Activated CD4-positive, CD25-positive, alpha-beta regulatory T cell (primary cell): ENCODE measurements around the gene SLC7A9.

Experiments
- DNase-seq, 4 experiments: peaks; one replicate each; lab custom pipeline; 2025; lab: John Stamatoyannopoulos, UW

Gene SLC7A9

DNA sequence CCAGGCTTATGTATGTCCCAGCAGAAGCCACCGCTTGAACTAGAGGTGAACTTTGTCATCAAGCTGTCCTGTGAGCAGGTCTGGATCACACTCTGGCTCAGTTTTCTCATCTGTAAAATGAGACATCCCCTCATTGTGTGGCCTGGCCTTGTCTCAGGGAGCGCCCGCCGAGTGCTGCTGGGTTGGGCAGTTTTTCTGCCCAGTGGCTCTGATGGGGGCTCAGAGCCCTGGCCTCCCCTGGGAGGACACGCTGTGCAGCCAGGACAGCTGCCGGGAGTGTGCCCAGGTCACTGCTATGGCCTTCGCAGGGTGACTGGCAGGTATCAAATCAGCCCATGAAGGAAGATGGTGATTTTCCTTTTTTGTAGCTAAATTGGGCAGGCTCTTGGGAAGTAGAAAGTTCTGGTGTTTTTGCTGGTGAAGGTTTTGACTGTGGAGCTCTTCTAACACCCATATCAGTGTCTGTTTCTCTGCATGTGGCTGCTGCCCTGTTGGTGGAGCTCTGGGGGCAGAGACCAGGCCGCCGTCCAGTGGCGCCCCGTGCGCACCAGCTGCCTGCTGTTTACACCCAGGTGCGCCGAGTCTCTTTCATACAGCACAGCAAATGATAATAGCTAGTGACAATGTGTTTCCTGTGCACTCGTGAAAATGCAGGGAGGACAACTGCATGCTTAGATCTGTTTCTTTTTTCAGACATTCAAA is 40.8 kb downstream of the SLC7A9 start:
- no peak for DNase-seq

DNA sequence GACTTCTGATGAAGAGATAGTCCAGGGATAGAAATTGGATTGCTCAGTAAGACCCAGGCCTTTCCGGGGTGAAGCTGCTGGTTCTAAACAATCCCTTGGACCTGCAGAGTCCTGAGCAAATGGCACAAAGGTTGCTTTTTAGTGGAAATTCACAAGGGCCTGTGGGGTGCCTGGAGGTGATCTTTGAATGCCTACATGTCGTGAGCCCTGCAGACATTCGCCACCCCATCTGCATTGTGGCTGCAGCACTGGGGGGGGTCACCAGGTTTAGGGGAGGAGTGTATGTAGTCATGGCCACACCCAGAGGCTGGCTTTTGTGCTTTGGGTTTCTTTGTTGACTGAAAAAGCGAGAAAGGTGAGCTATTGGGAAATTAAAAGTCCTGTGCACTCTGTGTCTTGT is 41.4 kb downstream of the SLC7A9 start:
- DNase-seq: no peak

DNA sequence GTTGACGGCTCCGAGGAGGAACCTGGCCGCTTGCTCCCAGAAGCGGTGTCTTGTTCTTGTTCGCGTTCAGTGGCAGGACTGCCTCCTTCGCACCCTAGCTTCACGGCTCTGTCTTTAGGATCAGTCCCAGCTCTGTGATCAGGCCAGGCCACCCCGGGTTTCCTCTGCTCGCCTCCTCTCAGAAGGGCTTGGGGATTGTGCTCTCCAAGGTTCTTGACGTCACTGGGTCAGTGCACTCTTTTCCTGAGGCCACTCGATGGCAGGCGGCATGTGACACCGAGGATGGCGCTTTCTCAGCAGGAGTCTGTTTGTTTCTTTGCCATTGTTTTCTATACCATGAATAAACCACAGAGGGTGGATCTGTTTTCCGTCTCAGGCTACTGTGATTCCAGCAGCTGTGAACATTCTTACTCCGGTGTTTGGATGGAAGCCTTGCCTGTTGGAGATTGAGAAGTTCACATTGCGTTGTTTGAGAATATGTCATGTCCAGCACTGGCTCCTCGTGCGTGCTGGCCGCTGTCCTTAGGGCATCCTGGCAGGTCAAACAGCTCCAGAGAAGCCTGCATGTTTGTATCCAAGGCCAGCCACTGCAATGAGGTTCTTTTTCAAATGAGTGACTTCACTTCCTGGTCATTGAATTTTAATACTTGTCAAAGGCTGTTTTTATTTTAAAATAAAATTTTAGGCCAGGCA is 44.5 kb downstream of the SLC7A9 start:
- no peak for DNase-seq

DNA sequence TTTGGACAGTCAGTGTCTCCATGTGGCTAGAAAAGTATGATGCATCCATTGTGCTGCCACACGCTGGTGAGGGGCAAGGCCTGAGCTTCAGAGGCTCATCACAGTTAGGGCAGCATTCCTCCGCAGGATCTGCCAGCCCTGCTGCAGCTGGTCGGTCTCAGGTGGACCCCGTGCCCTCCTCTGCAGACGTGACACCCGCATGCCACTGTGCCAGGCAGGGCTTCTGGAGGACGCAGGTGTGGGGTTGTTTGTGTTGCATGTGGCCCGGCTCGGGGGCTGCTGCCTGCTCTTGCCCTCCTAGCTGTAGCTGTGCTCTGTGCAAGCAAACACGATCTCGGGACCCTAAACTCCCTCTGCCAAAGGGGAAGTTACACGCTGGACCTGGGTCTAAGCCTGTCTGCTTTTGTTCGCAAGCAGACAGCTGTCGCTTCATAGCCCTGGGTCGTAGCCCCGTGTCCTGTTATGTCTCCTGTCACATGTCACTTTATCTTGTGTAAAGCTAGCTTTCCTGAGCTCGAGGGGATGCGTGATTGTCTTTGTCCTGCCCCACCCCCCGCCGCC is 45.3 kb downstream of the SLC7A9 start:
- DNase-seq: no peak

DNA sequence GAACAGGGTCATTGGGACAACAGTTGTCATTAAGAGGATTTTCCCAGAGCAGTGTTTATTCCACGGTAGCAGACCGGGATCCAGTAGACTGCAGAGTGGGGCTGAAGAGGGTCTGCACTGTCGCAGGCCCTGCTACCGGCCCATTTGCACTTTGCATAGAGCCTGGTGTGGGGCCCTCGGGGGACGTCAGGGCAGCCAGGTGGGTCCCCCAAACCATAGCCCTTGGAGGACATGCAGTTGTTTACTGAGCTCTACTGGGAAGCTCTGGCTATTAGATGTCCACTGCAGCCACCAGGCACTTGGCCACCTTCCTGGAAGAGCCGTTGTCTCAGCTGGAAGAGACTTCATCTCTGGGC is 45.8 kb downstream of the SLC7A9 start:
- no peak for DNase-seq

DNA sequence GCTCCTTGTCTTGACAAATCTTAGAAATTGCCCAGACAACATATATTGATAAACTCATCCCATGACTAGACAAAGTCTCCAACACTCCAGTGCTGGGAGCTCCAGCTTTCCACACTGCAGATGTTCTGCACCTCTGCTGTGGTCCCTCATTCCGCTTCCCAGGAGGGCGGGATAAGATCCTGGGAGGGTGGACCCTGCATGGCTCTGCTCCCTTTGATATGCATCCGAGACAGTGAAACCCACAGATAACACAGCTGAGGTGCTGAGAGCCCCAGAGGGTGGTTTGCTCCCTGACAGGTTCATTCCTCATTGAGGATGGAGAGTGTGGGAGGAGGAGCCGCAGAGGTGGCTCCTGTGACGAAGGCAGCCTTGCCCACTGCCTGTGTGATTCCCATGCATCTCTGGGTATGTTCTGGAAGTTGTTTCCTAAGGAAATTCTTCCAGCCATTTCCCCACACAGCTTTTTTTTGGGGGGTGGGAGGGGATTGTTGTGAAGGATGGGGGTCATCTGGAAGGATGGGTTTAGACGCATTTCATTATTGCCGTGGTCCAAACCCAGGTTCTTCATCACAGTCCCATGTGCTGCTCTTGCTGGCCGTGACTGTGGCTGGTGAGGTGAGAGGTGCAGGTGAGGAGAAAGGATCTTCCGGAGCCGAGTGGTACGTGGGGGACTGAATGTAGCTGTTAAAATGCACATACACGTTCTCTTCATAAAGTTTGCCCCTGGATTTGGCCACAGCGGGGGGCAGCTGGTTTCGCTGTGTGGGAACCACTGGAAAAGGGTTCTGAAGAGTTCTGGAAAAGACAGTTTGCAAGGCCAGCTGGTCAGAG is 46.4 kb downstream of the SLC7A9 start:
- DNase-seq: no peak

DNA sequence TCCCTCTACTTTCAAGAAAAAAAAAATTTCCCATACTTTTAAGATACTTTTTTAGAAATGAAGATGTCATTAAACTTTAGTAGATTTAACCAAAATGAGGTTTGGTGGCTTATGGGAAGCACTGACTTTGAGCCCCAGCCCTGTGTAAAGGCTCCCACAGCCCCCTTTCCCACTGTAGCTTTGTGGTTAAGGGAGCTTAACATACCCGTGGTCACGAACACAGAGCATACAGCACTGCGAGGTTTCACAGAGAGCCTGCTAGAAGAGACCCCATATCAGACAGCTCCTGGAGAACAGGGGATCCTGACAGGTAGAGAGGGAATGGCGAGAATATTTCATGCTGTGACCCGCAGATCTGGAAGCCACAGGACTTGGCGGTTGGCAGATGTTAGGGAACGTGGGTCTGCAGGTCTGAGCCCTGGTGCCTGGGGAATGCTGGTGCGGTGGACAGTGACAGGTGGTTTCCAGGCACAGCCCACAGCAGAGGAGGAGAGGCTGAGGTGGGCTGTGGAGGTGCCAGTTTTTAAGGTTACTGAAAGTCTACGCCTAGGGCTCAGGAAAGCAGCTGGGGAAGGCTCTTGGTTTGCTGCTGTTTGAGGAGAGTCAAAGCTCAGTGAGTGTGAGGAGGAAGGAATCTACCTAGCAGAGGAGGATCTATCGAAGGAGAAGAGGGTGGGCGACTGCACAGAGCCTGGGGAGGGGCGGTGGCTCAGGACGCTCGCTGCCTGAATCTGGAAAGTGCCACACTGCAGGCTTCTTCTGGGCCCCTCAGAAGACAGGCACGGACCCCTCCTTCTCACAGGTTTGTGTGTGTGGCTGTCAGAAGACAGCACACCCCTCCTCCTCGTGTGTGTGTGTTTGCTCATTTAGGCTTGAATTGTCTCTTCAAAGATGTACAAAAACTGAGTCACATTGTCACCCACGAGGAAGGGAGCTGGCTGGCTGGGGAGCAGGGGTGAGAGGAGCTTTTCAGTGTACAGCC is 49.9 kb downstream of the SLC7A9 start:
- DNase-seq: no peak

DNA sequence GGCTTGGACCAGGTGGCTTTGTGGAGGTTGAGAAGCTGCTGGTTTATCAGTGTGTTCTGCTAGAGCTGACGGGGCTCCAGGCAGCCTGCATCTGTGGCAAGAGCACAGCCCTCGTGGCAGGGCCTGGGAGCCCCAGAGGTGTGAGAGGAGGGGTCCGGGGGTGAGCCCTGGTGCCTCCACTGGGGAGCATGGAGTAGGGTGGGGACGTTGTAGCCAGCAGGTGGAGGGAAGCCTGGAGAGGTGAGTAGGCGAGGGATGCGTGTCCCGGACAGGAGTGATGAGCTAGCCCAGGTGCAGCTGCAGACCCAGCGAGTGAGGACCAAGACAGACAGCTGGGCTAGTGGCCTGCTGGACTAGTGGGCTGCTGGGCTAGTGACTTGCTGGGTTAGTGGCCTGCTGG is 51.0 kb downstream of the SLC7A9 start:
- DNase-seq: no peak

DNA sequence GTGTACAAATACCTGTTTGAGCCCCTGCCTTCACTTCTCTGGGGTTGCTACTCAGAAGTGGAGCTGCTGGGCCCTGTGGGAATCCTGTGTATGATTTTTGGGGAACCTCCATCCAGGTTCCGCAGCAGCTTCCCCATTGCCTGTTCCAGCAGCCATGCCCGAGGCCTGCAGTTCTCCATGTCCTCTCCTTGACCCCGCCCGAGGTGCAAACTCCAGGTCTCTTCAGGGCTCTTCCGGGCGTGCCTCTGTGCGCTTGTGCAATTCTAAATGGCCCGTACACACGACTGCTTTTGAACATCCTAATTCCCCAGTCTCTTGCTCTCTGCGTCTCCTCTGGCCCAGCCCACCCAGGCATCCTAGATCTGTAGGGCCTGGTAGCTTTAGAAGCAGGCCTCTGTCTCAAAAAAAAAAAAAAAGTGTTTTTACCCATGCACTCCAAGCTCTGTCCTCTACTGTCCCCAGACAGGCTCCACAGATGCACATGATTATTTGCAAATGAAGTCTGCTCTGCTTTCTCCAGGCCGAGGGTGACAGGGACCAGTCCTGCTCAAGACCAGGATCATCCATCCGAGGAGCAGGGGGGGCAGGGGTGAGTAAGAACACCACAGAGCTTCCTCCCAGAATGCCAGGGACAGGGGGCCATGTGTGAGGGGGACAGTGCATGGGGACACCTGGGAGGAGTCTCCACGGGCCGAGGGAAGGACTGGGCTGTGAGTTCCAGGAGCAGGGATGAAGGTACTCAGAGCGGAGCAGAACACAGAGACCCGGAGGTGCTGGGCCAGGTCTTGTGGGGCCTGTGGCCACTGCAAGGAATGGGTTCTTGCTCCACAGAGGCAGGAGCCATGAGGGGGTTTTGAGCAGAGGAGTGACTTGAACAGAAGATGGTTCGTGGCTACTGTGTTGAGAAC is 51.7 kb downstream of the SLC7A9 start:
- no peak for DNase-seq

DNA sequence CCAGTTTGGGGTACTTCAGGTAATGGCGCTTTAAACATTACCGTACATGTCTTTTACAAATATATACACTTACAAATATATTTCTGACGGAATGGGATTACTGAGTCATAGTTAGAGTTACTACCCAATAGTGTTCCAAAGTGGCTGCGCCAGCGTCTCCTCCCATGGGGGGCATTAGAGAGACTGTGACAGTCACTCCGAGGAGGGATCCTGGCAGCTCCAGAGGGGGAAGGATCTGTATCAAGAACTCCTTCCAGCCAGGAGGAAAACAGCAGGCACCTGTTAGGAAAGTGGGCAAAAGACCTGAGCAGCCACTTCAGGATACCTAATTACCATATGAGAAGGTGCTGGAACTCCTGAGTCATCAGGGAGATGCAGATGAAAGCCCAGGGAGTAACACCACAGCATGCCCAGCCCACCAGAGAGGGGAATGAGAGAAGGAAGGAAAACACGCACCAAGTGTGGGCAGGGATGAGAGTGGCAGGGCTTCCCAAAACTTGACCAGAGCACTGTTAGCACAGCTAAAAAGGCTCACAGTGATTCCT is 52.9 kb downstream of the SLC7A9 start:
- no peak for DNase-seq

DNA sequence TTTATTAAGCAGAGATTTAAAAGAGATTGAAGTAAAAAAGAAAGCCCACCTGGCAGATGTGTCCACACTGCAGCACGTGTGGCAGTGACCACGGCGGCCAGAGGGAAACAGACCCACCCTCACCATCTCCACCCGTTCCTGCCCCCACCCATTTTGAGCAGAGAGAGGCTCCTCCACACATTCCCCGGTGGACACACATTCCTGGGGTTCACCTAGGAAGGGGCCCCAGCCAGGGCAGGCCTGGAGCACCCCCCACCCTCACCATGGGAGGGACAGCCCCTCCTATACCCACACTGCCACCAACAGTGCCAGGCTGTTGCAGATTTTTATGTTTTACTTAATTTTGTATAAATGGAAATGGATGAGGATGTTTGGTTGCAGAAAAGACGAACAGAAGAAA is 54.9 kb downstream of the SLC7A9 start:
- no peak for DNase-seq

DNA sequence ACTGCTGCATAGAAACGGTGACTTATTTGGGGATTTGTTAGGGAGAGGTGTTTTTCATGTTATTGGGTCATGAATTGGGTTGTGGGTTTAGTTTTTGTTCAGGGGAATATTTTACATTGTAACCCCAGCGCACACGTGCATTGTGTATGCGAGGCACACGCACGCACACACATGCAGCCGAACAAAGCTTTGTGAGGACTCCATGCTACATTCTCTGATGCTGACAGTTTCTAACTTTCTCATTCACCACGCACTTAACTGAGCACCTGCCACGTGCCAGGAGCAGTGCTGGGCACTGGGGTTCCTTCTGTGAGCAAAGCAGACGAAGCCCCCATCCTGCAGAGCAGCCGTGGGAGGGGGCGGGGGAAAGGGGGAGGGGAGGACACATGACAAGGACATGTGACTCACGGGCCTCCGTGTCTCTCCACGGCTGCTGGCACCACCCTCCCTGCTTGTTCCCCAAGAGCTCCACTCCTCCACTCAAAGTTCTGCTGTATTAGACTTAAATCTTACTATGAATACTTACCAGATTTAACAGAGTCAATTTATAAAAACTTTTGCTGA is 55.6 kb downstream of the SLC7A9 start:
- no peak for DNase-seq

DNA sequence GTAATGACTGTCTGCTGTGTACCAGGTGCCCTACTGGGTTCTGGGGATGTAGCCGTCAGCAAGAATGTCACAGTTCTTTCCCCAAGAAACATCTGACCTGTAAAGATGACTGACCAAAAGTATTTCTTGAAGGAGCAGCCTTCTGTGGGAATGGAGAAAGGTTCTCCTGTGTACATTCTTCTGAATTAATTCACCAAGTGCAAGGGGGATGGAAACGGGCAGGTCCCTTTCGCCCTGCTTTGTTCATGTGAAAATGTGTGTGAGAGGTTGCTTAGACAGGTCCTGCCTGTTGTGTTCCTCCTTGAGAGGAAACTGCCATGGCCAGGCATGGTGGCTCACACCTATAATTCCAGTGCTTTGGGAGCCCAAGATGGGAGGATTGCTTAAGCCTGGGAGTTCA is 57.0 kb downstream of the SLC7A9 start:
- no peak for DNase-seq

DNA sequence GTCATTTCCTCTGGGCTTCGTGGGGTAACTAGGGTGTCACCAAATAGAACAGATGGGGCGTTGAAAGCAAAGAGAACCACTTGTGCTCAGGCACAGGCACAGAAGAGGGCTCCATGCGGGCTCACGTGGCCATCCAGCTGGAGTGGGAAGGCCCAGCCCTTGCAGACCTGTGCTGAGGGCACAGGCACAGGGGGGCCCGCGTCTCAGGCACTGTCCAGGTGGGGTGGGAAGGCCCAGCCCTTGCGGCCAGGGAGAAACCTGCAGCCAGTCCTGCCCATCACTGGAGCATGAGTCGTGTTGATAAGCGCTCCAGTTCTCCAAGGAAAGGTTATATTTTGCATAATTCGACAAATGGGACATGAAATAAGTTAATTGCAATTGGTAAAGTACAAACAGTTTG is 57.5 kb downstream of the SLC7A9 start:
- DNase-seq: no peak

DNA sequence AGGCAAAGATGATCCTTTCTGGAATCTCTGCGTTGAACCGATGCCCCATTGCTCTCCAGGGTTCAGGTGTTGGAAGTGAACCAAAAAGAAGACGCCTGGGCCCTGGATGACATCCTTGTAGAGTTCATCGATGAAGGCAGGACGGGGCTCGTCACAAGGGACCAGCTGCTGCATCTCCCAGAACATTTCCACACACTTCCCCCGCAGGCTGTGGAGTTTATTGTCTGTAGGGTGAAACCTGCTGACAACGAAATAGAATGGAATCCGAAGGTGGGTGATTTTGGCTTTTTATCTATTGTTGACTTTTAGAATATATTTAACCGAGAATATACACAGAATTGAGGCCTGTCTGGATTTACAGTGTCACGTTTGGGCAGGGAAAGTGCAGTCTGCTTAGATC is 58.4 kb downstream of the SLC7A9 start:
- no peak for DNase-seq

DNA sequence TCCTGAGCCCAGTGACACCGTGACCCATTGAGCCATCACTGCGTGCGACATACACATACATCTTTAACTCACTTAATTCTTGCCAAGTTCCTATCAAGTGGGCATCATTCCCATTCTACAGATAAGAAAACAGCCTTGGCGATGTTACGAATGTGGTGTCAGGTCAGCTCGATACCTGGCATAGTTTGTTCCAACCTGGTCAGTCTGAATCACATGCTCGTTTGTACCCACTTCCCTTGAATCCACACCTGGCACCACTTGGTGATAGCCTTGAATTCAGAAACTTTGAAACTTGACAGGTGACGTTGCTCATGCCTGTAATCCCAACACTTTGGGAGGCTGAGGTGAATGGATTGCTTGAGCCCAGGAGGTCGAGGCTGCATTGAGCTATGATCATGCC is 59.1 kb downstream of the SLC7A9 start:
- no peak for DNase-seq

DNA sequence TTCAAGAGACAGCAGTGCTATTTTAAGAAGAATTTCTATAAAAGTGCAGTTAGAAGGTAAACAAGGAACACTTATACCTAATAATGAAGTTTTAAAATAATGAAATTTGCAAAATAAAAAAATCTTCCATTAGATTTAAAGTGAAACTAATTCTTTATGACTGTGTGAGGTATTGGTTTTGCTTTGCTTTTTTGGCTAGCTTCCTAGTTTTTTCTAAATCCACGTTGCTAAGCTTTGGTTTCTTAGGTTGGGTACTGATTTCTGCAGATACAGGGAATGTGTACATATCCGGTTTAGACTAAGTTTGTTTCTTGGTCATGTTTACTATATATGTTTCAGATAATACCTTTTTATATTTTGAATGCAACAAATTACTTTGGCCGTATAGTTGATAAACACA is 59.8 kb downstream of the SLC7A9 start:
- DNase-seq: no peak

DNA sequence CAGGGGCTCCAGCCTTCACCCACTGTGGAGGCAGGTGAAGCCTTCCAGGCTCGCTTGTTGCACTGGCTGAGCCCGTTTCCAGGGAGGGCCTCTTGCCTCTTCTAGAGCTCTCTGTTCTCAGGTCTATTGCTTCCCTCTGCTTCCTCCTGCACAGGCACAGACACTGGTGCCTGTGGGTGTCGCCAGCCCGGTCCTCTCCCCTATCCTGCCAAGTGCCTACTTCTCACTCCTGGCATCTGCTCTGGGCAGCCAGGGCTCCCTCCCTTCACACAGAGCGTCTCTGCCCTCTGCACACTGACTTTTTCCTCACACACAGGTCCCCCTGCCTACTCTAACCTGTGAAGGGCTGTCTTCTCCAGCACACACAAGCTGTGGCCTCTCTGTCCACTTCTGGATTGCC is 60.3 kb downstream of the SLC7A9 start:
- DNase-seq: no peak

DNA sequence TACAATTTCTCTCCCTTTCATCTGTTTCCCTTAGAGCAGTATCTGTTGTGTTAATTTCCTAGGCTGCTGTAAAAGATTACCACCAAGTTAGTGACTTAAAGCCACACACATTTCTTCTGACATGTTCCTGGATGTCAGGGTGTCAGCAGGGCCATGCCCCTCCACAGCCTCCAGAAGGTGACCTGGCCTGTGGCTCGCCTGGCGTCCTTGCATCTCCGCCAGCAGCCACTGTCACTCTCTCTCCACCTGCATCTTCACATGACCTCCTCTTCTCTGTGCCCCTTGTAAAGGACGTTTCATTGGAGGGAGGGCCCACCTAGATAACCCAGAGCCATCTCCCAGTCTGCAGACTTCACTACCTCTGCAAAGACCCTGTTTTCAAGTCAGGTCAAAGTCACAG is 61.3 kb downstream of the SLC7A9 start:
- no peak for DNase-seq

DNA sequence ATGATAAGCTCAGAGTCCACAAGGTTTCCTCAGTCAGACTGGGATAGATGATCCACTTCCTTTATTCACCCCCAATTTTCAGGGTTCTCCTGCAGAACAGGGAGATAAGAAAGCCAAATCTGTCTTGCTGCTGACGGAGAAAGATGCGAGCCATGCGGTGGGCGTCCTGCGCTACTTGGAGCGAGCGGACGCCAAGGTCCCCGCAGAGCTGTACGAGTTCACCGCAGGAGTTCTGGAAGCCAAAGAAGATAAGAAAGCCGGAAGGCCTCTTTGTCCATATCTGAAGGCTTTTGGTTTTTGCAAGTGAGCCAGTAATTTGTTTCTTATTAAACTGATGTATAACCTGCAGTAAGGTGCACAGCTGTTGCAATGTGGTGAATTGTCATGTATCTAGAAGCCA is 66.7 kb downstream of the SLC7A9 start:
- DNase-seq: no peak
